ENCODE data around the gene HNMT.
"Not testable (repeated sequence)": the region's sequence is repeated elsewhere in the genome, so short reads cannot be mapped to it uniquely, and the experiment has no call there.

The HNMT gene

DNA sequence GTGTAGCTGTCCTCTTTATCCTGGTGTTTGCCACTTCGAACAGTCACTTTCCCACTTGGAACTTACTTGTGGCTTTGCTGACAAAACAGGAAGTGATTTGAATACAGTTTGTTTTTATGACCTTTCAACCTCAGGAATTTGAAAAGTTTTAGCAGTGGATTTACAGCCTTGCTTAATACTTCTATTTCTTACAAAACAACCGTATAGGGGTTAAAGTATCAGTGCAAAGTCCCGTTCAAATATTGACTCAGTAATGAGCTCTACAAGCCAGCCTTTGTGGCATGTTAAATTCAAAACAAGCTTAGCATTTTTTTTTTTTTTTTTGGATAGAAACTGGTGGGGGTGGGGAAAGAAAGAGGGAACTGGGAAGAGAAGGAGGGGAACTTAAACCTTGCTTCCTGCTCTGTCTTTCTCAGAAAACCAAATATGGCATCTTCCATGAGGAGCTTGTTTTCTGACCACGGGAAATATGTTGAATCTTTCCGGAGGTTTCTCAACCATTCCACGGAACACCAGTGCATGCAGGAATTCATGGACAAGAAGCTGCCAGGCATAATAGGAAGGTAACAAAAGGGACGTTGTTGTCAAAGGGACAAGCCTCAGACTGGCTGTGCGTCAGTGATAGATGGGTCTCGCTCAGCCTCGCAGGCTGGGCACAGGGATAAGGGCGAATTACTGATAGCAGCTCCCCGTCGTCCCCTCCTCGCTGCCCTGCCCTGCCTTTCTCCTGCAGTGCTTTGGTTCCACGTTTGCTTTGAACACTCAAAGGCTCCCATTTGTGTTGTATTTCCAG lies at the start of gene HNMT:
Gene HNMT (plus strand): TSS at position 408 of the 793 bp plus-strand sequence. CDS start 19 bp downstream, at position 427.
- peak within 1 kb of the TSS; percentile 69 to 70 for H3K9ac ChIP-seq (ENCODE audit: low read depth in 1 of 2, low read length in 2 of 2)
- no peaks in the 10 kb centered on the region for H3K27me3 ChIP-seq (ENCODE audit: control insufficient read depth in 1 of 2, insufficient read depth in 2 of 2, low read length in 2 of 2)
- H3K36me3 ChIP-seq (ENCODE audit: control insufficient read depth in 1 of 2, insufficient read depth in 2 of 2, low read length in 2 of 2): peaks cover 0 to 3% of the 10 kb centered on the region in 2 donors
- H3K27ac ChIP-seq (ENCODE audit: low read depth, low read length): peak within 1 kb of the TSS; percentile 90
- H3K4me1 ChIP-seq (ENCODE audit: control insufficient read depth in 1 of 2, insufficient read depth in 2 of 2, low read length in 2 of 2): peaks cover 23 to 25% of the 10 kb centered on the region in 2 donors
- H3K4me3 ChIP-seq (ENCODE audit: low read depth in 1 of 2, low read length in 2 of 2): peak within 1 kb of the TSS; percentile 78 to 88
- no peaks in the 10 kb centered on the region for H3K9me3 ChIP-seq (ENCODE audit: control insufficient read depth in 1 of 2, low read length in 2 of 2)

DNA sequence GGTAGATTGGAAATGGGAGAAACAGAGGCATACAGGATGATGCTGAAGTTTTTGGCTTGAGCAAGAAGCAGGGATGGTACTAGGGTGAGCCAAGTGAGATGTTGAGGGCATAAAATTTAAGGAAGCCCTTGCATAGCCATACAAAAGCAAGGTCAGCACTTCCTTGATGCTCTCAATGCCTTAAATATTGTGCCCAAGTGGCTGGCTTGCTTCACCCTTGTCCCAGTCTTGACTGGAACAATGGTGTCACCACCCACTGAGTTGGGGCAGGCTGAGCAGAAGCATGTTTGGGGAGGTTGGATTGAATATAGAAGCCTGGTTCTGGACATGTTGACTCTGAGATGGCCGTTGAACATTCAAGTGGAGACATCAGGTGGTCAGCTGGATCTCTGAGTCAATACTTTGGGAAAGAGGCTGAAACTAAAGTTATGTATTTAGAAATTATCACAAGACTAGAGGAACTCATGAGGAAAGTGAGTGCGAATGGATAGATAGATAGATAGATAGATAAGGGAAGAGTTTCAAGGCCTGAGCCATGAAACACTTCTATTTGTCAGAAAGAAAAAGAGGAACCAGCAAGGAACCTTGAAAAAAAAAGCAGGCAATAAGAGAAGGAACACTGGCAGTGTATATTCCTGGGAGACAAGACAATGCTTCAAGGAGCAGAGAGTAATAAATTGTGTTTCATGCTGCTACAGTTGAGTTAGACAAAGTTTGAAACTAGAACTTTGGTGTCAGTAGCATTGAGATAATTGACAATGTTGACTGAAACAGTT lies 43.0 kb upstream of the HNMT start:
- Histone ChIP-seq H3K4me3 (ENCODE audit: low read depth in 1 of 2, low read length in 2 of 2) (no peak overlapping the region), H3K4me1 (ENCODE audit: control insufficient read depth in 1 of 2, insufficient read depth in 2 of 2, low read length in 2 of 2) (no peaks in the 10 kb centered on the region), H3K9ac (ENCODE audit: low read depth in 1 of 2, low read length in 2 of 2) (no peak overlapping the region), H3K36me3 (ENCODE audit: control insufficient read depth in 1 of 2, insufficient read depth in 2 of 2, low read length in 2 of 2) (no peaks in the 10 kb centered on the region), H3K27ac (ENCODE audit: low read depth, low read length) (no peak overlapping the region), H3K27me3 (ENCODE audit: control insufficient read depth in 1 of 2, insufficient read depth in 2 of 2, low read length in 2 of 2) (no peaks in the 10 kb centered on the region), H3K9me3 (ENCODE audit: control insufficient read depth in 1 of 2, low read length in 2 of 2) (no peaks in the 10 kb centered on the region)

DNA sequence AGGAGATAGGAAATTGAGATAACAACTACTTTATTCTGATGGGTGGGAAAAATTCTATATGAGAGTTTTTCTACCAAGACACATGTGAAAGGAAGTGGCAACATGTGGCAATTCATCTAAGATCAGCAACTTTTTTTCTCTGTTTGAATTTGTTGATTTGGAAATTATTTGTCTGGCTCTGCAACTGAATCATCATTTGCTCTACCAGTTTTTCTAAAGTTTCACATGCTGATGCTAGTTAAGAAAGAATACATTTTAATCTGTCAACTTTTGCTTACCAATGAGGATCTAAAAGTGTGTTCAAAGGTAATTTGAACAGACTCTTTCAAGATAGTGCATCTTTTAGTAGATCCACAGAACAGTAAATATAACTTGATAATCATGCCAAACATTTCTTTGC lies 42.1 kb upstream of the HNMT start:
- H3K36me3 ChIP-seq (ENCODE audit: control insufficient read depth in 1 of 2, insufficient read depth in 2 of 2, low read length in 2 of 2); H3K4me1 ChIP-seq (ENCODE audit: control insufficient read depth in 1 of 2, insufficient read depth in 2 of 2, low read length in 2 of 2); H3K4me3 ChIP-seq (ENCODE audit: low read depth in 1 of 2, low read length in 2 of 2); H3K9me3 ChIP-seq (ENCODE audit: control insufficient read depth in 1 of 2, low read length in 2 of 2); H3K27ac ChIP-seq (ENCODE audit: low read depth, low read length); H3K27me3 ChIP-seq (ENCODE audit: control insufficient read depth in 1 of 2, insufficient read depth in 2 of 2, low read length in 2 of 2); H3K9ac ChIP-seq (ENCODE audit: low read depth in 1 of 2, low read length in 2 of 2): not testable (repeated sequence)

DNA sequence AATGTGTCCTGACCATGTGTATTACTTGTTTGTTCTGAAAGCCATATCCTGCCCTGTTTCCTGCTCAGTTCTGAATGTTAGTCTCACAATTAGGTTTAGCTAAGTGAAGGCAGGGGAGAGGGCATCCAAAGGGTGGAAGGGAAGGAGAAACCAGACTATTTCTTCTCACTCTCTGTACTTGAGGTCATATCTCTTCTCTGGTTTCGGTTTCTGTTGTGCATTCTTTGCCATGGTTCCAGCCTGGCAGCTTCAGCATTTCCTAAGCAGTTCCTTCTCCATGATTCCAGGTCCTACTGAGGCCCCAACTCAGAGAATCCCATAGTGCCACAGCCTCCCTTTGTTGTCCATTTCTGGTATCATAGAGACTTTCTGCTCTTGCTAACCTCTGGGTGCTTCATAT lies 40.3 kb upstream of the HNMT start:
- H3K27ac ChIP-seq (ENCODE audit: low read depth, low read length): no peak overlapping the region
- no peak overlapping the region for H3K4me3 ChIP-seq (ENCODE audit: low read depth in 1 of 2, low read length in 2 of 2)
- H3K27me3 ChIP-seq (ENCODE audit: control insufficient read depth in 1 of 2, insufficient read depth in 2 of 2, low read length in 2 of 2): no peaks in the 10 kb centered on the region
- no peaks in the 10 kb centered on the region for H3K36me3 ChIP-seq (ENCODE audit: control insufficient read depth in 1 of 2, insufficient read depth in 2 of 2, low read length in 2 of 2)
- no peak overlapping the region for H3K9ac ChIP-seq (ENCODE audit: low read depth in 1 of 2, low read length in 2 of 2)
- no peaks in the 10 kb centered on the region for H3K4me1 ChIP-seq (ENCODE audit: control insufficient read depth in 1 of 2, insufficient read depth in 2 of 2, low read length in 2 of 2)
- H3K9me3 ChIP-seq (ENCODE audit: control insufficient read depth in 1 of 2, low read length in 2 of 2): no peaks in the 10 kb centered on the region

DNA sequence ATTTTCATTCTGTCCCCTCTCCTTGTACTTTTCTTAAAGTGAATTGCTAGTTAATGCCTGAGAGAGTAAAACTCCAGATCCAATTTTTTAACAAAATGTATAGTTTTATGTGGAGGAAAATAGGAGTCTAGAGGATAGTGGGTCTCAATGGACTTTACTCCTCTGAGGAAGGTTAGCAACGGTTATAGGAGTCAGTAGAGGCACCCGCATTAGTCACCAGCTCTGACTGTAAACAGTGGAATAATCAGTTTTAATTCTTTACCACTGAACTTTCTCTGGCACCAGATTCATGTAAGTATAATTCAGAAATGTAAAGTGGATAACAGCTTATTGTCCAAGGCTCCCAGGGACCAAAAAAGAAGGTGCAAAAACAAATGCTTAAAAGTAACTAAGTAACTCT lies 38.7 kb upstream of the HNMT start:
- no peak overlapping the region for H3K27ac ChIP-seq (ENCODE audit: low read depth, low read length)
- H3K36me3 ChIP-seq (ENCODE audit: control insufficient read depth in 1 of 2, insufficient read depth in 2 of 2, low read length in 2 of 2): no peaks in the 10 kb centered on the region
- H3K4me3 ChIP-seq (ENCODE audit: low read depth in 1 of 2, low read length in 2 of 2): no peak overlapping the region
- no peaks in the 10 kb centered on the region for H3K4me1 ChIP-seq (ENCODE audit: control insufficient read depth in 1 of 2, insufficient read depth in 2 of 2, low read length in 2 of 2)
- no peaks in the 10 kb centered on the region for H3K9me3 ChIP-seq (ENCODE audit: control insufficient read depth in 1 of 2, low read length in 2 of 2)
- H3K9ac ChIP-seq (ENCODE audit: low read depth in 1 of 2, low read length in 2 of 2): no peak overlapping the region
- no peaks in the 10 kb centered on the region for H3K27me3 ChIP-seq (ENCODE audit: control insufficient read depth in 1 of 2, insufficient read depth in 2 of 2, low read length in 2 of 2)

DNA sequence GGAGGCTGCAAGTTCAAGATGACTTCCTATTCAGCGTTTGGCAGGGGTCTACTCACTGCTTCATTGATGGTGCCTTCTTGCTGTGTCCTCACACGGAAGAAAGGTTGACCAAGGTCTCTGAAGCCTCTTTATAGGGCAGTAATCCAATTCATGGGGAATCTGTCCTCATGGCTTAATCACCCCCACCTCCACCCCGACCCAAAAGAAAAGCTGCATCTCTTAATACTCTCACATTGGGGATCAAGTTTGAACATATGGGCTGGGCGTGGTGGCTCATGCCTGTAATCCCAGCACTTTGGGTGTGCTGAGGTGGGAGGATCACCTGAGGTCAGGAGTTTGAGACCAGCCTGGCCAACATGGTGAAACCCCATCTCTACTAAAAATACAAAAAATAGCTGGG lies 36.4 kb upstream of the HNMT start:
- no peak overlapping the region for H3K27ac ChIP-seq (ENCODE audit: low read depth, low read length)
- no peaks in the 10 kb centered on the region for H3K9me3 ChIP-seq (ENCODE audit: control insufficient read depth in 1 of 2, low read length in 2 of 2)
- H3K4me3 ChIP-seq (ENCODE audit: low read depth in 1 of 2, low read length in 2 of 2): no peak overlapping the region
- no peaks in the 10 kb centered on the region for H3K4me1 ChIP-seq (ENCODE audit: control insufficient read depth in 1 of 2, insufficient read depth in 2 of 2, low read length in 2 of 2)
- H3K27me3 ChIP-seq (ENCODE audit: control insufficient read depth in 1 of 2, insufficient read depth in 2 of 2, low read length in 2 of 2): no peaks in the 10 kb centered on the region
- no peaks in the 10 kb centered on the region for H3K36me3 ChIP-seq (ENCODE audit: control insufficient read depth in 1 of 2, insufficient read depth in 2 of 2, low read length in 2 of 2)
- no peak overlapping the region for H3K9ac ChIP-seq (ENCODE audit: low read depth in 1 of 2, low read length in 2 of 2)

DNA sequence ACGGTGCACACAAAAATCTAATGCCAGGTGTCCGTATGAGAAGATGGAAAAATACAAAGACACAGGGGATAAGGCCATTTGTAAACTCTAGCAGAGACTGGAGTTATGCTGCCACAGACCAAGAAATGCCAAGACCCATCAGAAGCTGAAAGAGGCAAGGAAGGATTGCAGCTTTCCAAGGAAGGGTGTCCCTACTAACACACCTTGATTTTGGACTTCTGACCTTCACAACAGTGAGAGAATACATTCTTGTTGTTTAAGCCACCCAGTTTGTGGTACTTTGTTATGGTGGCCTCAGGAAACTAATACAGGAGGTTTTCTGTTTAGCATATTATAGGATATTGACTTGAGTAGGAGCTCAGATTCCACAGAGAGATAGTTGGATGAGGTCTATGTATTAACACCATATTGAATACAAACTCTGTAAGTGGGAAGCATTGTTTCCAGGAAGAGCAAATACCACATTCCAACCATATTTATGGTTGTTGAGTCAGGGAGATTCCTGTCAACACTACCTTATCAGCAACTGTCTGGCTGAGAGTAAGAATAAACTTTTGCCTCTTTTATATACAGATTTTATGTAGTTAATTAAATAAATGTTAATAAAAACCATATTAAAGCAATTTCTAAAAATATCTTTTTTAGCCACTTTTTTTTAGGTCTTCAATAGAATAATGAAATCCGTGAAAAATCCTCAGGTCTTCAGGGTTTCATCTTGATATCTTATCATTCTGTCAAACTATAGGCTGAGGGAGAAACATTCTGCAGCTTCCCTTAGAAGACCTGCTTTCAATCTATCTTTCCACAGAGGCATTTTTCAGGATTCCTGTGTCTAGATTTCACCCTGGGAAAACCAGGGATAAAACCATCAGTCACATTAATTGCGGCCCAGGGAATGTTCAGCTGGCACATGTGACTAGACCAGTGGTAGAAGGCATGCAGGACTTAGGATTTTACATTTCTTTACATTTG lies 35.4 kb upstream of the HNMT start:
- Histone ChIP-seq H3K9me3 (ENCODE audit: control insufficient read depth in 1 of 2, low read length in 2 of 2) (no peaks in the 10 kb centered on the region), H3K36me3 (ENCODE audit: control insufficient read depth in 1 of 2, insufficient read depth in 2 of 2, low read length in 2 of 2) (no peaks in the 10 kb centered on the region), H3K27me3 (ENCODE audit: control insufficient read depth in 1 of 2, insufficient read depth in 2 of 2, low read length in 2 of 2) (no peaks in the 10 kb centered on the region), H3K9ac (ENCODE audit: low read depth in 1 of 2, low read length in 2 of 2) (no peak overlapping the region), H3K4me1 (ENCODE audit: control insufficient read depth in 1 of 2, insufficient read depth in 2 of 2, low read length in 2 of 2) (no peaks in the 10 kb centered on the region), H3K4me3 (ENCODE audit: low read depth in 1 of 2, low read length in 2 of 2) (no peak overlapping the region), H3K27ac (ENCODE audit: low read depth, low read length) (no peak overlapping the region)

DNA sequence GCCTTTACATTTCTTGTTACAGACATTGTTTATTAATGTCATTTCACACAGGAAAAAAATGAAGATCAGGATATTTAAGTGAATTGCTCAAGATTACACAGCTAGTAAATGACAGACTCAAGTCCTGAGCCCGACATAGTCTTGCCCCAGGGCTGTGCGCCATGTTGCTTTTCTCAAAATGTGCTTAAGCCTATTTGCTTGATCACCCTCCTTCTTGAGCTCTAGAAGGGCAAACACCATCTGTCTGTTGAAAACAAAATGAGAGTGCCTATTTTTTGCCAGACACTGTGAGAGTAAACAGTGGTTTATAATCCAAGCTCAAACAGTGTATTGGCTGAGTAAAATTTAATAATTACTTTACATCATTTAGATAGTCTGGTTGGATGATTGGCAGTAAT lies 34.8 kb upstream of the HNMT start:
- H3K4me3 ChIP-seq (ENCODE audit: low read depth in 1 of 2, low read length in 2 of 2): no peak overlapping the region
- no peaks in the 10 kb centered on the region for H3K36me3 ChIP-seq (ENCODE audit: control insufficient read depth in 1 of 2, insufficient read depth in 2 of 2, low read length in 2 of 2)
- H3K9ac ChIP-seq (ENCODE audit: low read depth in 1 of 2, low read length in 2 of 2): no peak overlapping the region
- H3K27ac ChIP-seq (ENCODE audit: low read depth, low read length): no peak overlapping the region
- no peaks in the 10 kb centered on the region for H3K4me1 ChIP-seq (ENCODE audit: control insufficient read depth in 1 of 2, insufficient read depth in 2 of 2, low read length in 2 of 2)
- H3K27me3 ChIP-seq (ENCODE audit: control insufficient read depth in 1 of 2, insufficient read depth in 2 of 2, low read length in 2 of 2): no peaks in the 10 kb centered on the region
- no peaks in the 10 kb centered on the region for H3K9me3 ChIP-seq (ENCODE audit: control insufficient read depth in 1 of 2, low read length in 2 of 2)

DNA sequence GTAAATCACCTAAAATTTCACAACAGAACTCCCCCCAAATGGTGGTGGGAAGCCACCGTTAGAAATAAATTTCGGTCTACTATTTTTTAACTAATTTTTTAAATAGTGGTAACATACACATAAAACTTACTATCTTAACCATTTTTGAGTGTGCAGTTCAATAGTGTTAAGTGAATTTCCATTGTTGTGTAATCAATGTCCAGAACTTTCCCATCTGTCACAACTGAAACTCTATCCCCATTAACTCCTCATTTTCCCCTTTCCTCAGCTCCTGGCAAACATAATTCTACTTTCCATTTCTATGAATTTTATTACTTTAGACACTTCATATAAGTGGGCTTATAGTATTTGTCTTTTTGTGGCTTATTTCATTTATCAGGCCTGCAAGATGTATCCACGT lies 34.1 kb upstream of the HNMT start:
- no peak overlapping the region for H3K27ac ChIP-seq (ENCODE audit: low read depth, low read length)
- H3K4me1 ChIP-seq (ENCODE audit: control insufficient read depth in 1 of 2, insufficient read depth in 2 of 2, low read length in 2 of 2): no peaks in the 10 kb centered on the region
- no peaks in the 10 kb centered on the region for H3K9me3 ChIP-seq (ENCODE audit: control insufficient read depth in 1 of 2, low read length in 2 of 2)
- H3K9ac ChIP-seq (ENCODE audit: low read depth in 1 of 2, low read length in 2 of 2): no peak overlapping the region
- no peak overlapping the region for H3K4me3 ChIP-seq (ENCODE audit: low read depth in 1 of 2, low read length in 2 of 2)
- no peaks in the 10 kb centered on the region for H3K27me3 ChIP-seq (ENCODE audit: control insufficient read depth in 1 of 2, insufficient read depth in 2 of 2, low read length in 2 of 2)
- no peaks in the 10 kb centered on the region for H3K36me3 ChIP-seq (ENCODE audit: control insufficient read depth in 1 of 2, insufficient read depth in 2 of 2, low read length in 2 of 2)
